CD14-positive monocyte (primary cell): Measurements from ENCODE around the gene FAM98B. TPM values are rescaled to one million over a fixed set of nuclear protein-coding genes. Genes with fewer than 3 reads are reported as not detected.

Source experiments
- DNase-seq, 3 donors: peaks; one replicate each; pipeline ENCODE4 v3.0.0-alpha.2; 2011 to 2022
- H2AFZ ChIP-seq: 2 replicates; pipeline ENCODE4 v1.6.0; 2012; ENCODE audit warnings: mild to moderate bottlenecking, low read depth, low read length, inconsistent platforms; ENCODE audit not compliant: insufficient read depth, poor library complexity, severe bottlenecking
- H3K27ac ChIP-seq, 2 donors: 1 replicate in 1 of 2; 2 replicates in 1 of 2; pipeline ENCODE4 v1.5.1; 2012 to 2013; ENCODE audit warnings: low read length in 2 of 2, control low read depth in 1 of 2, inconsistent platforms in 1 of 2, low read depth in 1 of 2, mild to moderate bottlenecking in 1 of 2
- H3K27me3 ChIP-seq, 2 donors: one replicate each; pipeline versions ENCODE4 v1.6.0 to v1.6.1; 2011 to 2013; ENCODE audit warnings: low read length in 2 of 2; ENCODE audit not compliant: control insufficient read depth in 2 of 2, insufficient read depth in 2 of 2
- H3K36me3 ChIP-seq, 2 donors: replicated peaks in 1 of 2; 1 replicate in 1 of 2; 2 replicates in 1 of 2; pipeline versions ENCODE4 v1.5.1 to v1.6.1; 2012 to 2013; ENCODE audit warnings: low read length in 2 of 2, control low read depth in 1 of 2, inconsistent platforms in 1 of 2, mild to moderate bottlenecking in 1 of 2; ENCODE audit not compliant: insufficient read depth in 2 of 2, control insufficient read depth in 1 of 2
- H3K4me1 ChIP-seq, 2 donors: 1 replicate in 1 of 2; 2 replicates in 1 of 2; pipeline versions ENCODE4 v1.5.1 to v1.6.1; 2012 to 2013; ENCODE audit warnings: low read length in 2 of 2, control low read depth in 1 of 2, inconsistent platforms in 1 of 2, mild to moderate bottlenecking in 1 of 2, moderate library complexity in 1 of 2; ENCODE audit not compliant: insufficient read depth in 2 of 2, control insufficient read depth in 1 of 2
- H3K4me2 ChIP-seq: replicated peaks from 2 replicates; pipeline ENCODE3; 2012; ENCODE audit warnings: low read length, moderate library complexity, mild to moderate bottlenecking; ENCODE audit not compliant: poor library complexity, severe bottlenecking; ENCODE audit errors: extremely low read depth
- H3K4me3 ChIP-seq, 3 experiments: fragments of 200-600 bp in 1 of 3; sonication (generic) in 1 of 3; replicated peaks in 1 of 3; 1 replicate in 2 of 3; 2 replicates in 1 of 3; pipeline ENCODE4 v1.5.1; 2011 to 2013; ENCODE audit warnings: low read length in 3 of 3, mild to moderate bottlenecking in 3 of 3, control low read depth in 2 of 3, low read depth in 2 of 3, inconsistent platforms in 1 of 3, moderate library complexity in 1 of 3
- H3K79me2 ChIP-seq: 2 replicates; pipeline ENCODE4 v1.6.0; 2012; ENCODE audit warnings: mild to moderate bottlenecking, control low read depth, inconsistent platforms, low read length, moderate library complexity; ENCODE audit not compliant: insufficient read depth
- H3K9ac ChIP-seq: 2 replicates; pipeline ENCODE4 v1.6.0; 2017; ENCODE audit warnings: low read length, mild to moderate bottlenecking; ENCODE audit not compliant: insufficient read depth, poor library complexity, severe bottlenecking
- H3K9me3 ChIP-seq, 2 donors: replicated peaks in 1 of 2; 1 replicate in 1 of 2; 2 replicates in 1 of 2; pipeline versions ENCODE4 v1.5.1 to v1.6.1; 2012 to 2013; ENCODE audit warnings: low read length in 2 of 2, control low read depth in 1 of 2; ENCODE audit not compliant: control insufficient read depth in 1 of 2, insufficient read depth in 1 of 2
- H4K20me1 ChIP-seq: 2 replicates; pipeline ENCODE4 v1.6.0; 2012; ENCODE audit warnings: mild to moderate bottlenecking, low read length, control low read depth, moderate library complexity; ENCODE audit not compliant: insufficient read depth
- H3K27ac Mint-ChIP-seq, 7 donors: one replicate each; pipeline ENCODE4 v1.8.0; 2020; ENCODE audit warnings: mild to moderate bottlenecking in 7 of 7, mixed read lengths in 7 of 7, moderate library complexity in 6 of 7, inconsistent platforms in 2 of 7
- H3K27me3 Mint-ChIP-seq, 3 donors: one replicate each; pipeline ENCODE4 v1.8.0; 2021 to 2022; ENCODE audit warnings: low read depth in 3 of 3, mild to moderate bottlenecking in 3 of 3, mixed read lengths in 3 of 3, moderate library complexity in 3 of 3, inconsistent platforms in 1 of 3
- H3K36me3 Mint-ChIP-seq, 2 donors: one replicate each; pipeline ENCODE4 v1.8.0; 2020; ENCODE audit warnings: mixed read lengths in 2 of 2, inconsistent platforms in 1 of 2, mild to moderate bottlenecking in 1 of 2
- H3K4me1 Mint-ChIP-seq: one replicate; pipeline ENCODE4 v1.8.0; 2020; ENCODE audit warnings: mild to moderate bottlenecking, mixed read lengths
- H3K4me3 Mint-ChIP-seq, 2 donors: one replicate each; pipeline ENCODE4 v1.8.0; 2020; ENCODE audit warnings: mild to moderate bottlenecking in 2 of 2, mixed read lengths in 2 of 2, moderate library complexity in 1 of 2
- H3K9me3 Mint-ChIP-seq, 7 donors: one replicate each; pipeline ENCODE4 v1.8.0; 2020 to 2022; ENCODE audit warnings: mixed read lengths in 7 of 7, mild to moderate bottlenecking in 6 of 7, moderate library complexity in 6 of 7, inconsistent platforms in 2 of 7
- CTCF ChIP-seq: fragments of 200-600 bp; IDR thresholded peaks from one replicate; pipeline ENCODE4 v1.8.0; 2022; ENCODE audit warnings: antibody characterized with exemption, mild to moderate bottlenecking
- WGBS: methylation state at CpG from one replicate; pipeline ENCODE4 v1.1.5; 2013; ENCODE audit warnings: missing lambda C conversion rate; ENCODE audit not compliant: insufficient coverage; 5-methylcytosine and 5-hydroxymethylcytosine counted together
- intact Hi-C, 2 donors: fragments of 100-400 bp; cut with micrococcal nuclease; formaldehyde crosslinking; loops; one replicate each; pipeline versions ENCODE4 v1.15.0 to v1.15.1; 2023
- polyA plus RNA-seq, 3 donors: library from polyadenylated mRNA; depleted of rRNA in 1 of 3; unstranded in 2 of 3; stranded (reverse) in 1 of 3; fragments of 300-500 nt in 2 of 3; fragments of >200 nt in 1 of 3; fragmentation: Illumina TruSeq in 2 of 3; gene quantifications; 1 replicate in 2 of 3; 2 replicates in 1 of 3; pipeline ENCODE4 v1.2.3, GENCODE V29; 2012 to 2021

The FAM98B gene
- polyA plus RNA-seq, 3 donors = 0.41 to 1.3 (median 0.69) TPM

- Mint-ChIP-seq H3K9me3 (no peaks in the 10 kb centered on the region), H3K4me1 (no peaks in the 10 kb centered on the region), H3K27me3 (peaks cover 0 to 8% (median 2%) of the 10 kb centered on the region in 3 donors), H3K27ac (peak overlapping the region in 1 of 7 donors; percentile 26), H3K36me3 (no peaks in the 10 kb centered on the region), H3K4me3 (no peak overlapping the region)
- no peak overlapping the region for H3K27ac ChIP-seq
- no peak overlapping the region for H3K4me2 ChIP-seq
- no peak overlapping the region for H3K4me3 ChIP-seq
- H3K9ac ChIP-seq = no peak overlapping the region
- no peaks in the 10 kb centered on the region for H4K20me1 ChIP-seq
- no peaks in the 10 kb centered on the region for H3K36me3 ChIP-seq
- TF ChIP-seq CTCF = no peak
- intact Hi-C loops = no loop called here
- 90% methylated on average over 1 of the region's 1 CpG for WGBS
- peaks cover 0 to 3% of the 10 kb centered on the region in 2 donors for H3K27me3 ChIP-seq
- no peak for DNase-seq
- no peaks in the 10 kb centered on the region for H3K79me2 ChIP-seq
- no peak overlapping the region for H2AFZ ChIP-seq
- H3K4me1 ChIP-seq = no peaks in the 10 kb centered on the region
- no peaks in the 10 kb centered on the region for H3K9me3 ChIP-seq
Observed at GRCh38 chr15:38425269-38425668, 28.7 kb upstream of the FAM98B start.

GRCh38 chr15:38427380-38427779 is 26.5 kb upstream of the FAM98B start:
- DNase-seq = no peak
- peaks cover 0 to 8% (median 2%) of the 10 kb centered on the region in 3 donors for H3K27me3 Mint-ChIP-seq
- H3K4me1 Mint-ChIP-seq = no peaks in the 10 kb centered on the region
- no peaks in the 10 kb centered on the region for H4K20me1 ChIP-seq
- no peak for TF ChIP-seq CTCF
- H3K4me2 ChIP-seq = no peak overlapping the region
- no peak overlapping the region for H3K27ac ChIP-seq
- H3K27me3 ChIP-seq = no peaks in the 10 kb centered on the region
- no peaks in the 10 kb centered on the region for H3K4me1 ChIP-seq
- no peaks in the 10 kb centered on the region for H3K79me2 ChIP-seq
- H3K9me3 ChIP-seq = no peaks in the 10 kb centered on the region
- H3K27ac Mint-ChIP-seq = peak overlapping the region in 1 of 7 donors; percentile 66
- H3K4me3 ChIP-seq = no peak overlapping the region
- no peak overlapping the region for H3K4me3 Mint-ChIP-seq
- 100% methylated on average over 1 of the region's 1 CpG for WGBS
- H2AFZ ChIP-seq = no peak overlapping the region
- no peak overlapping the region for H3K9ac ChIP-seq
- no peaks in the 10 kb centered on the region for H3K9me3 Mint-ChIP-seq
- no peaks in the 10 kb centered on the region for H3K36me3 Mint-ChIP-seq
- intact Hi-C loops = no loop called here
- H3K36me3 ChIP-seq = no peaks in the 10 kb centered on the region
